ENCODE data around the gene STIMATE. TPM values are rescaled to one million over a fixed set of nuclear protein-coding genes. Genes with fewer than 3 reads are reported as not detected.

Gene STIMATE
- polyA plus RNA-seq, 1 donor from 2014 or later, result 14.6 TPM

DNA sequence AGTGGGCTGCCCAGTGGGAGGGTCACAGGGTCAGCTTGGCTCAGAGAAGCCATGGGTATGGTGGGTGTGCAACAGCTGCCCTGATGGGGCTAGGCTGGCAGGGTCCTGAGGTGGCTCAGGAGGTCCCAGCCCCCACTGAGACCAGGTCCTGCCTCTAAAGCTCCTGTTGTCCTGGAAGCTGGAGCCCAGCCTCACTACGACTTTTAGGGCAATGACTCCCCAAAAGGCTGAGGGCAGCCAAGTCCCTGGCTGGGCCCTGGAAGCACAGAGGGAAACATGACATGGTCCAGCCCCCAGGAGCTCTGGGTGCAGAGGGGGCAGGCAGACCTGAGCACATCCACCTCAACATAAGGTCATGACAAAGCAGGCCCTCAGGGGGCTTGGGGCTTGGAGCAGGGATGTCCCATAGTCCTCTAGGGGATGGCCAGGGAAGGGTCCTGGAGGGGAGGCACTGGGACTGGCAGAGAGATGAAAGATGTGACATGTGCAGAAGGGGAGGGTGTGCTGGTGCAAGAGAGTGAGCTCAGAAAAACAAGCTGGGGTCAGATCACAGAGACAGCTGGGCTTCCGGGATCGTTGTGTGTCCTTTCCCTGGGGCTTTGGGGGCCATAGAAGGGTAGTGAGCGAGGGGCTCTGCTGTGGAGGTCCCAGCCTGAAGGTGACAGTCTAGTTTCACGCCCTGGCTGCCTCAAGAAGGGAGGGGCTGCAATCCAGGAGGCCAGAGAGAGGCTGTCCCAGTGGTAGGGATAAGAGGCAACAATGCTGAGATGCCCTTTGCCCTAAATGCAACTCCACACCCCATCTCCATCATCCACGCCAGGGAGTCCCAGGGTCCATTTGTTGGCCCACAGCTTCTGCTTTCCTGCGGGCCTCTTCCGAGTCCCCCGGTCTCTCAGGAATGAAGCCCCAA lies 103.4 kb downstream of the STIMATE start:
- Histone ChIP-seq H3K4me3 (ENCODE audit: low read length) (no peak overlapping the region), H2AFZ (ENCODE audit: low read depth, low read length) (no peak overlapping the region), H3K9me3 (ENCODE audit: low read length) (no peaks in the 10 kb centered on the region)

DNA sequence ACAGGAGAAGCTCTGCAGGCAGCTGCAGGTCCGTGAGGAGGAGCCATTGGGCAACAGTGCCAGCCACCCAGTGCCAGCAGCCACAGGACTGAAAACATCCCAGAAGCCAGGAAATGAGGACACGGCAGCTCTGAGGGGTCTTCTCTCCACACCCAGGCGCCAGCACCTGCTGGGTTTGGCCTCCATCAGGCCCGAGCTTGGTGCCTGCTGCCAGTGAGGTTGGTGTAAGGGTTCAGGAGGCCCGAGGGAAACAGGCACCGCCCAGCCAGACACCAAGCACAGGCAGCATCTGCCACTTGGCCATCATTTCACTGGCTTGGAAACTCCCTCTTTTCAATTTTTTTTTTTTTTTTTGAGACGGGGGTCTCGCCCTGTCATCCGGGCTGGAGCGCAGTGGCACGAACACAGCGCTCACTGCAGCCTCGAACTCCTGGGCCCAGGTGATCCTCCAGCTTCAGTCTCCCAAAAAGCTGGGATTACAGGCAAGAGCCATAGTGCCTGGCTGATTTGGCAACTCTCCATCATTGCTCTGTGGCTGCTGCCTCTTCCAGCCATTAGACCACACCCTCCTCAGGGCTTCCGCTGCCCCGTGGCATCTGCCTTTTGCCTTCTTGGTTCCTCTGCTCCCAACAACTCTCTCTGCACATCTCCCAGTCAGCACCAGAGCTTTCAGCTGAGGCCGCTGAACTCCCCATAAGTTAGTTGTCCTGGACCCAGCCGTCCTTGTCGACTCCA lies 104.2 kb downstream of the STIMATE start:
- Histone ChIP-seq H3K79me2 (replicated peaks; ENCODE audit: insufficient read depth, low read length) (no peaks in the 10 kb centered on the region), H3K9me3 (ENCODE audit: low read length) (no peaks in the 10 kb centered on the region), H3K4me3 (ENCODE audit: low read length) (no peak overlapping the region), H3K9ac (ENCODE audit: low read length) (no peak overlapping the region), H2AFZ (ENCODE audit: low read depth, low read length) (no peak overlapping the region), H3K36me3 (ENCODE audit: insufficient read depth, low read length) (no peaks in the 10 kb centered on the region), H3F3A (ENCODE audit: insufficient read depth, low read length, poor library complexity, severe bottlenecking) (no peaks in the 10 kb centered on the region), H3K9me2 (ENCODE audit: insufficient read depth, low read length) (no peaks in the 10 kb centered on the region), H3K27me3 (ENCODE audit: insufficient read depth, low read depth, low read length) (no peaks in the 10 kb centered on the region), H4K20me1 (ENCODE audit: insufficient read depth) (no peaks in the 10 kb centered on the region), H3K27ac (ENCODE audit: low read length) (no peak overlapping the region), H3K4me2 (ENCODE audit: low read length) (no peak overlapping the region)
- TF ChIP-seq POLR2AphosphoS5 (IDR thresholded peaks at IDR 0.05), result no peak
- no peak for TF ChIP-seq MXI1 (conservative IDR thresholded peaks at IDR 0.05; ENCODE audit: poor library complexity, severe bottlenecking)
- TF ChIP-seq TAF1 (IDR thresholded peaks at IDR 0.05; ENCODE audit: low read depth), result no peak
- TF ChIP-seq RAD21 (conservative IDR thresholded peaks at IDR 0.05), result no peak
- TF ChIP-seq, protein P1, sequence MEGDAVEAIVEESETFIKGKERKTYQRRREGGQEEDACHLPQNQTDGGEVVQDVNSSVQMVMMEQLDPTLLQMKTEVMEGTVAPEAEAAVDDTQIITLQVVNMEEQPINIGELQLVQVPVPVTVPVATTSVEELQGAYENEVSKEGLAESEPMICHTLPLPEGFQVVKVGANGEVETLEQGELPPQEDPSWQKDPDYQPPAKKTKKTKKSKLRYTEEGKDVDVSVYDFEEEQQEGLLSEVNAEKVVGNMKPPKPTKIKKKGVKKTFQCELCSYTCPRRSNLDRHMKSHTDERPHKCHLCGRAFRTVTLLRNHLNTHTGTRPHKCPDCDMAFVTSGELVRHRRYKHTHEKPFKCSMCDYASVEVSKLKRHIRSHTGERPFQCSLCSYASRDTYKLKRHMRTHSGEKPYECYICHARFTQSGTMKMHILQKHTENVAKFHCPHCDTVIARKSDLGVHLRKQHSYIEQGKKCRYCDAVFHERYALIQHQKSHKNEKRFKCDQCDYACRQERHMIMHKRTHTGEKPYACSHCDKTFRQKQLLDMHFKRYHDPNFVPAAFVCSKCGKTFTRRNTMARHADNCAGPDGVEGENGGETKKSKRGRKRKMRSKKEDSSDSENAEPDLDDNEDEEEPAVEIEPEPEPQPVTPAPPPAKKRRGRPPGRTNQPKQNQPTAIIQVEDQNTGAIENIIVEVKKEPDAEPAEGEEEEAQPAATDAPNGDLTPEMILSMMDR (IDR thresholded peaks at IDR 0.05; ENCODE audit: poor library complexity, severe bottlenecking), result no peak
- no peak for TF ChIP-seq EP300 (conservative IDR thresholded peaks at IDR 0.05; ENCODE audit: poor library complexity, severe bottlenecking)
- no peak for TF ChIP-seq EZH2 (IDR thresholded peaks at IDR 0.05; ENCODE audit: borderline replicate concordance, insufficient read depth, low read length, poor library complexity, severe bottlenecking)

More for the DNA sequence above, 103.4 kb downstream of the STIMATE start:
- no peaks in the 10 kb centered on the region for H3K79me2 ChIP-seq (replicated peaks; ENCODE audit: insufficient read depth, low read length)
- H3K9ac ChIP-seq (ENCODE audit: low read length), result no peak overlapping the region
- H3K36me3 ChIP-seq (ENCODE audit: insufficient read depth, low read length), result no peaks in the 10 kb centered on the region
- H3K4me2 ChIP-seq (ENCODE audit: low read length), result no peak overlapping the region
- no peaks in the 10 kb centered on the region for H4K20me1 ChIP-seq (ENCODE audit: insufficient read depth)
- H3K27ac ChIP-seq (ENCODE audit: low read length), result no peak overlapping the region
- no peaks in the 10 kb centered on the region for H3K27me3 ChIP-seq (ENCODE audit: insufficient read depth, low read depth, low read length)
- no peaks in the 10 kb centered on the region for H3F3A ChIP-seq (ENCODE audit: insufficient read depth, low read length, poor library complexity, severe bottlenecking)
- TF ChIP-seq EZH2 (IDR thresholded peaks at IDR 0.05; ENCODE audit: borderline replicate concordance, insufficient read depth, low read length, poor library complexity, severe bottlenecking) (no peak), SMC3 (conservative IDR thresholded peaks at IDR 0.05; ENCODE audit: poor library complexity) (no peak), TAF1 (IDR thresholded peaks at IDR 0.05; ENCODE audit: low read depth) (no peak), EP300 (conservative IDR thresholded peaks at IDR 0.05; ENCODE audit: poor library complexity, severe bottlenecking) (no peak), MXI1 (conservative IDR thresholded peaks at IDR 0.05; ENCODE audit: poor library complexity, severe bottlenecking) (no peak), POLR2AphosphoS5 (IDR thresholded peaks at IDR 0.05) (no peak), RAD21 (conservative IDR thresholded peaks at IDR 0.05) (no peak)
- TF ChIP-seq, protein P2, sequence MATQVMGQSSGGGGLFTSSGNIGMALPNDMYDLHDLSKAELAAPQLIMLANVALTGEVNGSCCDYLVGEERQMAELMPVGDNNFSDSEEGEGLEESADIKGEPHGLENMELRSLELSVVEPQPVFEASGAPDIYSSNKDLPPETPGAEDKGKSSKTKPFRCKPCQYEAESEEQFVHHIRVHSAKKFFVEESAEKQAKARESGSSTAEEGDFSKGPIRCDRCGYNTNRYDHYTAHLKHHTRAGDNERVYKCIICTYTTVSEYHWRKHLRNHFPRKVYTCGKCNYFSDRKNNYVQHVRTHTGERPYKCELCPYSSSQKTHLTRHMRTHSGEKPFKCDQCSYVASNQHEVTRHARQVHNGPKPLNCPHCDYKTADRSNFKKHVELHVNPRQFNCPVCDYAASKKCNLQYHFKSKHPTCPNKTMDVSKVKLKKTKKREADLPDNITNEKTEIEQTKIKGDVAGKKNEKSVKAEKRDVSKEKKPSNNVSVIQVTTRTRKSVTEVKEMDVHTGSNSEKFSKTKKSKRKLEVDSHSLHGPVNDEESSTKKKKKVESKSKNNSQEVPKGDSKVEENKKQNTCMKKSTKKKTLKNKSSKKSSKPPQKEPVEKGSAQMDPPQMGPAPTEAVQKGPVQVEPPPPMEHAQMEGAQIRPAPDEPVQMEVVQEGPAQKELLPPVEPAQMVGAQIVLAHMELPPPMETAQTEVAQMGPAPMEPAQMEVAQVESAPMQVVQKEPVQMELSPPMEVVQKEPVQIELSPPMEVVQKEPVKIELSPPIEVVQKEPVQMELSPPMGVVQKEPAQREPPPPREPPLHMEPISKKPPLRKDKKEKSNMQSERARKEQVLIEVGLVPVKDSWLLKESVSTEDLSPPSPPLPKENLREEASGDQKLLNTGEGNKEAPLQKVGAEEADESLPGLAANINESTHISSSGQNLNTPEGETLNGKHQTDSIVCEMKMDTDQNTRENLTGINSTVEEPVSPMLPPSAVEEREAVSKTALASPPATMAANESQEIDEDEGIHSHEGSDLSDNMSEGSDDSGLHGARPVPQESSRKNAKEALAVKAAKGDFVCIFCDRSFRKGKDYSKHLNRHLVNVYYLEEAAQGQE (IDR thresholded peaks at IDR 0.05; ENCODE audit: borderline replicate concordance), result no peak
- TF ChIP-seq, protein P1 (IDR thresholded peaks at IDR 0.05; ENCODE audit: poor library complexity, severe bottlenecking), result no peak
- no peaks in the 10 kb centered on the region for H3K9me2 ChIP-seq (ENCODE audit: insufficient read depth, low read length)

Measured in neural cell (in vitro differentiated cells).